Anterior cingulate cortex (tissue), 58 donors: ENCODE measurements around the gene IL27RA.

Experiments used
- DNase-seq, 58 donors: peaks; one replicate each; lab custom pipeline; 2025; lab: John Stamatoyannopoulos, UW

The IL27RA gene

GRCh38 chr19:14101003-14101545, 69.5 kb downstream of the IL27RA start:
- DNase-seq = no peak

DNA sequence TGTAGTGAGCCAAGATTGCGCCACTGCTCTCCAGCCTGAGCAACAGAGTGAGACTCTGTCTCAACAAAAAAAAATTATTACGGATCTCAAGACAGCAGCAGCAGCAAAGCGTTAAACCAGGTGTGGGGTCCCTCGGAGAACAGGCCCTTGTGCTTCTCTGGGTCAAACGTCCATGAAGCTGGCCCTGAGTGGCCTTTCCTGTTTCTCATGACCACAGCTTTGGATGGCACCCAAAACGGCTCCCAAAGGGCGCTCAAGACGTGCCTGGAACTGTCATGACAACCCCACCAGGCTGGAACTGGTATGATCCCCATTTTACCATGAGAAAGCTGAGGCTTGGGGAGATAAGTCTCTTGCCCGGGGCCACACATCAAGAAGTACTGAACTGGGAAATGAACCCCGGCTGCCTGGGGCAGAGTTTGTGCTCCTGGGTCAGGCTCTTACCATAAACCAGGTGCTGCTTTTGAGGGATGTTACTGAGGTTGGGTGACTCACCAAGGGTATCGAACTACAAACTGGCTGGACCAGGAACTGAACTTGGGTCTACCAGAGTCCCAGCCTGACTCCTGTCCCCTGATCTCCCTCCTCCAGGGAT, 70.6 kb downstream of the IL27RA start:
- no peak for DNase-seq

- DNase-seq = no peak
Measured at GRCh38 chr19:14102756-14103155, 71.2 kb downstream of the IL27RA start.
